Thyroid gland (tissue), 4 donors: ENCODE results near the gene ADARB2. TPM values are rescaled to one million over a fixed set of nuclear protein-coding genes. Genes with fewer than 3 reads are reported as not detected.

Experiments
- DNase-seq, 2 donors: peaks; one replicate each; pipeline ENCODE4 v3.0.0-alpha.2; 2019
- H3K27ac ChIP-seq, 3 donors: fragments of 200-600 bp; sonication (generic); 1 replicate in 2 of 3; 2 replicates in 1 of 3; pipeline ENCODE4 v1.5.1; 2016 to 2019; ENCODE audit warnings: mild to moderate bottlenecking in 1 of 3, moderate library complexity in 1 of 3
- H3K27me3 ChIP-seq: fragments of 200-600 bp; sonication (generic); one replicate; pipeline ENCODE4 v1.5.1; 2019
- H3K36me3 ChIP-seq, 2 donors: fragments of 200-600 bp; sonication (generic); one replicate each; pipeline ENCODE4 v1.5.1; 2016 to 2019
- H3K4me1 ChIP-seq, 2 donors: fragments of 200-600 bp; sonication (generic); one replicate each; pipeline ENCODE4 v1.5.1; 2017 to 2019
- H3K4me3 ChIP-seq, 3 donors: fragments of 200-600 bp; sonication (generic); replicated peaks in 1 of 3; 1 replicate in 2 of 3; 2 replicates in 1 of 3; pipeline ENCODE4 v1.5.1; 2016; ENCODE audit warnings: mild to moderate bottlenecking in 1 of 3
- H3K9me3 ChIP-seq: fragments of 200-600 bp; sonication (generic); one replicate; pipeline ENCODE4 v1.5.1; 2017
- POLR2A ChIP-seq, 2 donors: fragments of 450-650 bp; IDR thresholded peaks; one replicate each; pipeline ENCODE4 v1.6.1; 2017; ENCODE audit warnings: antibody characterized with exemption in 2 of 2, mild to moderate bottlenecking in 2 of 2, moderate library complexity in 1 of 2
- WGBS, 2 donors: methylation state at CpG; one replicate each; pipeline ENCODE4 v1.1.5; 2017; 5-methylcytosine and 5-hydroxymethylcytosine counted together
- intact Hi-C: fragments of 100-400 bp; cut with DNase I; formaldehyde crosslinking; loops from one replicate; pipeline ENCODE4 v1.15.1; 2023
- total RNA-seq, 4 donors: library from RNA; depleted of rRNA; stranded (reverse); fragments of >200 nt; gene quantifications; one replicate each; pipeline ENCODE4 v1.2.3, GENCODE V29; 2016
- TF ChIP-seq, protein P1 (sequence below), 6 experiments: fragments of 200-600 bp in 3 of 6; fragments of 450-650 bp in 3 of 6; sonication (generic) in 3 of 6; IDR thresholded peaks; one replicate each; pipeline ENCODE4 v1.5.1; 2016 to 2019; ENCODE audit warnings: antibody characterized with exemption in 6 of 6, mild to moderate bottlenecking in 2 of 6, inconsistent platforms in 1 of 6, moderate library complexity in 1 of 6

The ADARB2 gene
- total RNA-seq, 4 donors from 2014 or later = 0.08 to 0.15 TPM; not detected in 2

DNA sequence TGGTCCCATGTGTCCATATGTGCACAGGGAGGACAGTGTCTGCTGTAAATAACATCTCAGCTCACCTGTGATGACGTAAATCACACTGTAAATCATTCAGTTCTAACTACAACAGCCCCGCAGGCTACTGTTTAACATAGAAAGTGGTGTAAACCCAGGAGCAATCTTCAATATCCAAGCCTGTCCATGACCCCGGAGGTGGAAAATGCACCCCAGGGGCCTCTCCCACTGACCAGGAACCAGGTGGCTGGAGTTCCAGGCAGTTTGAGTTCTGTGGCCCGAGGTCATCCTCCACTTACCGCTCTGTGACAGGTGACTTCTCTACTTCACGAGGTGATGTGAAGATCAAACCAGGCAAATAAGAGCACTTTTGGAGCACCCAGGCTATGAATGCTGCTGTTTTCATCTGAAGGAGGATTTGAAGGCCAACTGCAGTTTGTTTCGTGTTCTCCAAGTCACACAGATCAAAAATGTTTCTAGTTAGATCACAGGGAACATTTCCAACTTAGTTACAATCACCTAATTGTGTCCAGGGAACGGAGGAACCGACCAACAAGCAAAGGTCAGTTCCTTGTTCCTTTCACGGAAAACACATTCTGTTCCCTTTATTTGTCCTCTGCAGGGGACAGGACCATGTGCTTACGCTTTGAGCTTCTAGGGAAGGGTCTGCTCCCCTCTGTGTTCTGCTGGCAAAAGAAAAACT, 549.3 kb downstream of the ADARB2 start:
- no peak overlapping the region for H3K27ac ChIP-seq
- no peaks in the 10 kb centered on the region for H3K9me3 ChIP-seq
- H3K27me3 ChIP-seq = no peaks in the 10 kb centered on the region
- H3K4me1 ChIP-seq = no peaks in the 10 kb centered on the region
- WGBS, 2 donors = 77 to 82% methylated on average over 11 of the region's 11 CpGs
- no peaks in the 10 kb centered on the region for H3K36me3 ChIP-seq
- intact Hi-C loops = no loop called here
- H3K4me3 ChIP-seq = no peak overlapping the region
- no peak for DNase-seq
- no peak for TF ChIP-seq POLR2A (IDR thresholded peaks at IDR 0.05)
- TF ChIP-seq, protein P1, sequence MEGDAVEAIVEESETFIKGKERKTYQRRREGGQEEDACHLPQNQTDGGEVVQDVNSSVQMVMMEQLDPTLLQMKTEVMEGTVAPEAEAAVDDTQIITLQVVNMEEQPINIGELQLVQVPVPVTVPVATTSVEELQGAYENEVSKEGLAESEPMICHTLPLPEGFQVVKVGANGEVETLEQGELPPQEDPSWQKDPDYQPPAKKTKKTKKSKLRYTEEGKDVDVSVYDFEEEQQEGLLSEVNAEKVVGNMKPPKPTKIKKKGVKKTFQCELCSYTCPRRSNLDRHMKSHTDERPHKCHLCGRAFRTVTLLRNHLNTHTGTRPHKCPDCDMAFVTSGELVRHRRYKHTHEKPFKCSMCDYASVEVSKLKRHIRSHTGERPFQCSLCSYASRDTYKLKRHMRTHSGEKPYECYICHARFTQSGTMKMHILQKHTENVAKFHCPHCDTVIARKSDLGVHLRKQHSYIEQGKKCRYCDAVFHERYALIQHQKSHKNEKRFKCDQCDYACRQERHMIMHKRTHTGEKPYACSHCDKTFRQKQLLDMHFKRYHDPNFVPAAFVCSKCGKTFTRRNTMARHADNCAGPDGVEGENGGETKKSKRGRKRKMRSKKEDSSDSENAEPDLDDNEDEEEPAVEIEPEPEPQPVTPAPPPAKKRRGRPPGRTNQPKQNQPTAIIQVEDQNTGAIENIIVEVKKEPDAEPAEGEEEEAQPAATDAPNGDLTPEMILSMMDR (IDR thresholded peaks at IDR 0.05) = no peak

DNA sequence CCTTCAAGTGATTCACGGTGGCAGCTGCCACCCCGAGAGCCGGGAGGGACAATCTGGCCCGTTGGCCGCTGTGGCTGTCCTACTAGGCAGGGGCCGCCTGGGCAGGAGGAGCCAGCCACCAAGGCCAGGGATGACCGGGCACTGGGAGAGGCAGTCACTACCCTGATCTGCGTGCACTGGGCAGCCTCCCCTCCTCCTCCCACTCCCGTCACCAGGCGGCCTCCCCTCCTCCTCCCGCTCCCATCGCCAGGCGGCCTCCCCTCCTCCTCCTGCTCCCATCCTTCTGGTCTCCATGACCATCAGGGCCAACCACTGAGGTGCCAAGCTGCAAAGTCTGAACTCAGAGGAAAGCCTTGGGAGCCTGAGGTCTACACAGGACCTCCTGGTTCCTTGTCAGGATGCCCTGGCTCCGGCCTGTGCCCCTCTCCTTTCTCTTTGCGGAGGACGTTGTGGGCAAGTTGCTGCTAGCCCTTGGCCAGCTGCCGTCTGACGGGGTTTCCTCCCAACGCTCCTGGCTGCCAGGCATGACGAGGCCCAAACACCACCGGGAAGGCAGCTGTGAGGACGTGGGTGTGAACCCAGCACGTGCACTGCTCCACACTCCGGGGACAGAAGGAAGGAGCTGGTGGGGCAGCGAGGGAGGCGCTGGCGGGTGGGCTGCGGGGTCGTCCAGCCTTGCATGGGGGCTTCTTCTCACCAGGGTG, 550.0 kb downstream of the ADARB2 start:
- Histone ChIP-seq H3K27ac (no peak overlapping the region), H3K9me3 (no peaks in the 10 kb centered on the region), H3K27me3 (no peaks in the 10 kb centered on the region), H3K4me1 (no peaks in the 10 kb centered on the region), H3K4me3 (no peak overlapping the region), H3K36me3 (no peaks in the 10 kb centered on the region)
- intact Hi-C loops = no loop called here
- no peak for TF ChIP-seq POLR2A (IDR thresholded peaks at IDR 0.05)
- TF ChIP-seq, protein P1 (IDR thresholded peaks at IDR 0.05) = no peak
- WGBS, 2 donors = 92 to 94% methylated on average over 28 to 29 of the region's 29 CpGs
- DNase-seq = no peak

DNA sequence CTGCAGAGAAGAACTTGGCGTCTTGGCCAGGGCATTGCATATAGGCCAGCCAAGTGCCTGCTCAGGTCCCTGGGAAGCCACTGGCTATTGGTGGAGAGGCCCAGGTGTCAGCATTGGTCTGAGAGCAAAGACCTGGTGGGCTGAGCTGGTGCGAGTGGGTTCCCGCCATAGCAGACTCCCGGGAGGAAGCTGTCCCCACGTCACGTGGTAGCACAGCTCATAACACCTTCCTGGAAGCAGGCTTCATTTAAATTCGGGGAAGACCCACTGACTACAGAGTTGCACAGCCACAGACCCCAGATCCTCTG, 550.7 kb downstream of the ADARB2 start:
- H3K4me1 ChIP-seq = no peaks in the 10 kb centered on the region
- no peak for TF ChIP-seq POLR2A (IDR thresholded peaks at IDR 0.05)
- TF ChIP-seq, protein P1 (IDR thresholded peaks at IDR 0.05) = no peak
- H3K9me3 ChIP-seq = no peaks in the 10 kb centered on the region
- intact Hi-C loops = no loop called here
- no peaks in the 10 kb centered on the region for H3K27me3 ChIP-seq
- H3K36me3 ChIP-seq = no peaks in the 10 kb centered on the region
- 75 to 83% methylated on average over 6 to 7 of the region's 7 CpGs for WGBS, 2 donors
- no peak for DNase-seq
- H3K4me3 ChIP-seq = no peak overlapping the region
- no peak overlapping the region for H3K27ac ChIP-seq

DNA sequence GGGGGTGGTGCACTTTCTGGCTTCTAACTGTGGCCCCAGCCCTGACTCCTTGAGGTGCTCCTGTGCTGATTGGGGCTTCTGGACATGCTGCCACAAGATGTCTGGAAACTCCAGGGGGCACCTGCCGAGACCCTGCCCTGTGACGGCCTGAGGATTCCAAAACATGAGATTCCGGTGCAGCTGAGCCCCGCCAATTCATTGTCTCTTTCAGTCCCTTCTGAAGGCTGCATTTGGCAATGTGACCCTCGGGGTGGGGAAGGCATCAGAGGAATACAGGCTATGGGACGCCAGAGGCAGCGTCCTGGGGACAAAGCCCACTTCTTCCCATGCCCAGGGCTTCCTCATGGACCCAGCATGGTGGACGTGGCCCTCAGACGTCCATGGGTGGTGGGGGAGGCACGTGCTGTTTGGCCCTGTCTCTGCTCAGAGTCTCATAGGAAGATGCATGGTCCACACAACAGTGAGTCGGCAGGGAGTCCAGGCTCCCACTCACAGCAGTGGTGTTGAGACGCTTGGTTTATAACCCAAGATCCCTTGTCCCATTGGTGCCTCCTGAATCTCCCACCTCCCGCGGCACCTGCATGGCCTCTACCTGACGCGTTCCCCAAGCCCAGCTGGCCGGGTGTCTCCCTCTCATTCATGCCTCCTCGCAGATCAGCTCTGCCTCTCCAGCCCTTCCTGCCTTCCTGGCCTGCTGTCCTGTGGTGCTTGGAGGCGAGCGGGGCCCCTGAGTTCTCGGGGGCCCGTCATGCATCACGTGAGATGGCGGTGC, 551.2 kb downstream of the ADARB2 start:
- no peaks in the 10 kb centered on the region for H3K27me3 ChIP-seq
- no peaks in the 10 kb centered on the region for H3K36me3 ChIP-seq
- 89 to 92% methylated on average over 17 to 22 of the region's 24 CpGs for WGBS, 2 donors
- H3K27ac ChIP-seq = no peak overlapping the region
- no peak overlapping the region for H3K4me3 ChIP-seq
- no peaks in the 10 kb centered on the region for H3K4me1 ChIP-seq
- no peaks in the 10 kb centered on the region for H3K9me3 ChIP-seq
- DNase-seq = no peak
- TF ChIP-seq, protein P1 (IDR thresholded peaks at IDR 0.05) = no peak
- no peak for TF ChIP-seq POLR2A (IDR thresholded peaks at IDR 0.05)
- intact Hi-C loops = no loop called here
